HG03521 (cell line): ENCODE data around the gene SMYD3.
A peak's percentile ranks its signal among the peaks of the same experiment; 100 is the strongest.

Experiments used
- ATAC-seq: cut with Tn5 transposase; IDR thresholded peaks from one replicate; pipeline ENCODE4 v1.9.1; 2021; ENCODE audit warnings: mild to moderate bottlenecking, moderate library complexity; ENCODE audit not compliant: unreplicated experiment

The SMYD3 gene

GRCh38 chr1:246121533-246121932, 385.5 kb downstream of the SMYD3 start:
- ATAC-seq, result no peak

GRCh38 chr1:246117066-246117791, 389.9 kb downstream of the SMYD3 start:
- ATAC-seq, result peak; percentile 96

- no peak for ATAC-seq
Observed at GRCh38 chr1:246114369-246114768, 392.7 kb downstream of the SMYD3 start.

GRCh38 chr1:246113555-246114095, 393.5 kb downstream of the SMYD3 start:
- no peak for ATAC-seq

GRCh38 chr1:246111570-246111969, 395.5 kb downstream of the SMYD3 start:
- no peak for ATAC-seq

GRCh38 chr1:246110343-246111219, 396.5 kb downstream of the SMYD3 start:
- ATAC-seq, result no peak

- ATAC-seq, result no peak
Observed at GRCh38 chr1:246108278-246108925, 398.7 kb downstream of the SMYD3 start.

- ATAC-seq, result no peak
Observed at GRCh38 chr1:246107516-246108277, 399.4 kb downstream of the SMYD3 start.

GRCh38 chr1:246106342-246106763, 400.7 kb downstream of the SMYD3 start:
- no peak for ATAC-seq

- ATAC-seq, result no peak
Observed at GRCh38 chr1:246104927-246105326, 402.2 kb downstream of the SMYD3 start.

GRCh38 chr1:246099570-246099969, 407.5 kb downstream of the SMYD3 start:
- no peak for ATAC-seq

GRCh38 chr1:246096356-246096755, 410.7 kb downstream of the SMYD3 start:
- no peak for ATAC-seq

- no peak for ATAC-seq
Observed at GRCh38 chr1:246095443-246095842, 411.6 kb downstream of the SMYD3 start.

GRCh38 chr1:246093230-246093629, 413.8 kb downstream of the SMYD3 start:
- ATAC-seq, result no peak

GRCh38 chr1:246092136-246092535, 414.9 kb downstream of the SMYD3 start:
- no peak for ATAC-seq

- ATAC-seq, result no peak
Observed at GRCh38 chr1:246091477-246091876, 415.6 kb downstream of the SMYD3 start.

GRCh38 chr1:246086191-246086590, 420.9 kb downstream of the SMYD3 start:
- no peak for ATAC-seq

- no peak for ATAC-seq
Observed at GRCh38 chr1:246083416-246083815, 423.7 kb downstream of the SMYD3 start.

- no peak for ATAC-seq
Observed at GRCh38 chr1:246081856-246082668, 425.0 kb downstream of the SMYD3 start.
